ENCODE data around the gene GOPC. TPM values are rescaled to one million over a fixed set of nuclear protein-coding genes. Genes with fewer than 3 reads are reported as not detected.
A peak's percentile ranks its signal among the peaks of the same experiment; 100 is the strongest.

Gene GOPC
- total and polyA plus RNA-seq, 2 of the 4 experiments (the other 2 are of a cell fraction) = 23.4 to 23.8 TPM

- Histone ChIP-seq H4K91ac (ENCODE audit: insufficient read depth, low read depth, low read length) (no peak overlapping the region), H3K9ac (ENCODE audit: low read depth, low read length) (no peak overlapping the region)
- WGBS, 2 experiments (ENCODE audit: extremely low coverage in 2 of 2, insufficient read length in 1 of 2) = no CpG with 5 or more reads among the region's 6 CpGs
- TF ChIP-seq RCOR1 (IDR thresholded peaks at IDR 0.05; ENCODE audit: insufficient replicate concordance, low read length) (no peak), NFE2L2 (IDR thresholded peaks at IDR 0.05; ENCODE audit: low read depth, low read length) (no peak), MXI1 (IDR thresholded peaks at IDR 0.05; ENCODE audit: borderline replicate concordance, low read depth, low read length) (peak; percentile 26; the same call in 1 of the 2 replicates), SMC3 (IDR thresholded peaks at IDR 0.05; ENCODE audit: low read depth, low read length) (no peak), CTCF (conservative IDR thresholded peaks at IDR 0.05; ENCODE audit: low read depth, low read length) (no peak), RAD21 (IDR thresholded peaks at IDR 0.05; ENCODE audit: low read length) (no peak), ELK1 (IDR thresholded peaks at IDR 0.05; ENCODE audit: borderline replicate concordance, low read depth, low read length) (no peak), USF2 (IDR thresholded peaks at IDR 0.05; ENCODE audit: low read depth, low read length) (peak; percentile 44; the same call in 1 of the 2 replicates), MAFK (IDR thresholded peaks at IDR 0.05; ENCODE audit: low read depth, low read length) (peak; percentile 63), BHLHE40 (IDR thresholded peaks at IDR 0.05; ENCODE audit: low read depth, low read length) (no peak), MAZ (IDR thresholded peaks at IDR 0.05; ENCODE audit: borderline replicate concordance, low read depth, low read length) (no peak), RFX5 (IDR thresholded peaks at IDR 0.05; ENCODE audit: low read depth, low read length) (no peak), CEBPB (IDR thresholded peaks at IDR 0.05; ENCODE audit: low read depth, low read length) (no peak)
These were observed 2.1 kb downstream of the GOPC start for GRCh38 chr6:117600008-117600743.

More at GRCh38 chr6:117600008-117600743, 2.1 kb downstream of the GOPC start:
- H3K4me3 ChIP-seq (ENCODE audit: insufficient read depth, low read depth, low read length) = peak overlapping the region; percentile 17; the same call in 1 of the 2 replicates
- no peak overlapping the region for H2BK120ac ChIP-seq (ENCODE audit: low read depth, low read length)
- H3K4ac ChIP-seq (ENCODE audit: low read depth, low read length) = no peak overlapping the region
- peak overlapping the region; percentile 8; the same call in 1 of the 2 replicates for H3K23ac ChIP-seq (ENCODE audit: low read depth, low read length)
- CTCF ChIA-PET = interaction anchor here (0.6 to 1.4 kb wide), 2 partner anchors 19 to 200 kb away, joined by 3 to 5 read pairs; no protein-coding TSS in a partner anchor
- no peaks in the 10 kb centered on the region for H3K27me3 ChIP-seq (ENCODE audit: control insufficient read depth, insufficient read depth, low read length)
- POLR2A ChIA-PET (ENCODE audit: unreplicated experiment) = interaction anchor here (0.6 kb wide), 1 partner anchor 776 kb away, joined by 5 read pairs; no protein-coding TSS in a partner anchor
- DNase-seq = peak; percentile 24
- no peak overlapping the region for H4K5ac ChIP-seq (ENCODE audit: low read depth, low read length)
- no peak overlapping the region for H2BK15ac ChIP-seq (ENCODE audit: low read depth, low read length)
- no peaks in the 10 kb centered on the region for H3K9me3 ChIP-seq (ENCODE audit: control insufficient read depth, insufficient read depth, low read length)
- in situ Hi-C loops (cut with MboI; ENCODE audit: low sequenced_read_pairs) (loop anchor here (5.0 kb wide), 2 partner anchors 153 to 253 kb away; no protein-coding TSS in a partner anchor), intact Hi-C loops (cut with micrococcal nuclease) (loop anchor here (5.0 to 10.0 kb wide), 2 partner anchors 232 to 625 kb away; no protein-coding TSS in a partner anchor), dilution Hi-C loops (cut with HindIII; ENCODE audit: low sequenced_read_pairs, unreplicated experiment) (no loop called here)
- 0 out of 2 replicates have a peak, but pooled peaks cover 2% of the 10 kb centered on the region for H3K4me1 ChIP-seq (ENCODE audit: control insufficient read depth, insufficient read depth, low read length)
- no peak overlapping the region for H3K18ac ChIP-seq (ENCODE audit: low read depth, low read length)
- no peak overlapping the region for H2BK5ac ChIP-seq (ENCODE audit: low read depth, low read length, poor library complexity, severe bottlenecking)
- no peak overlapping the region for H2AK5ac ChIP-seq (ENCODE audit: low read depth, low read length)
- no peak overlapping the region for H2AFZ ChIP-seq (replicated peaks; ENCODE audit: low read length, poor library complexity)
- H3K14ac ChIP-seq (replicated peaks; ENCODE audit: low read depth, low read length) = no peak overlapping the region
- H2AK9ac ChIP-seq (replicated peaks; ENCODE audit: low read depth, low read length, poor library complexity) = no peak overlapping the region
- peaks cover 19% of the 10 kb centered on the region; the same call in 1 of the 2 replicates for H4K20me1 ChIP-seq (ENCODE audit: insufficient read depth, low read length)
- no TSS peak for BruUV-seq (replicated peaks)
- peaks cover 3 to 28% of the 10 kb centered on the region in 2 experiments for H3K79me1 ChIP-seq (ENCODE audit: low read depth in 1 of 2, low read length in 2 of 2)
- no peak for ATAC-seq (ENCODE audit: low read depth)
- no peak overlapping the region for H2BK20ac ChIP-seq (ENCODE audit: low read depth, low read length)
- no peak overlapping the region for H3K56ac ChIP-seq (ENCODE audit: extremely low read depth, insufficient read depth, low read length)
- no peak overlapping the region for H4K8ac ChIP-seq (ENCODE audit: low read depth in 2 of 2, low read length in 2 of 2)
- H3K9me1 ChIP-seq (ENCODE audit: insufficient read depth, low read length) = no peaks in the 10 kb centered on the region; the same call in 1 of the 2 replicates
- H3K27ac ChIP-seq (ENCODE audit: insufficient read depth, low read length) = no peak overlapping the region
- peak overlapping the region; percentile 94 for H3K4me2 ChIP-seq (ENCODE audit: low read depth, low read length)
- H3K36me3 ChIP-seq (ENCODE audit: control insufficient read depth, insufficient read depth, low read length) = peaks cover 8% of the 10 kb centered on the region
